Cerebellar nuclear complex (tissue), 1 donor: ENCODE measurements around the gene MYT1.

Experiments
- DNase-seq, 2 experiments: peaks; one replicate each; lab custom pipeline; 2025; lab: John Stamatoyannopoulos, UW

The MYT1 gene

DNA sequence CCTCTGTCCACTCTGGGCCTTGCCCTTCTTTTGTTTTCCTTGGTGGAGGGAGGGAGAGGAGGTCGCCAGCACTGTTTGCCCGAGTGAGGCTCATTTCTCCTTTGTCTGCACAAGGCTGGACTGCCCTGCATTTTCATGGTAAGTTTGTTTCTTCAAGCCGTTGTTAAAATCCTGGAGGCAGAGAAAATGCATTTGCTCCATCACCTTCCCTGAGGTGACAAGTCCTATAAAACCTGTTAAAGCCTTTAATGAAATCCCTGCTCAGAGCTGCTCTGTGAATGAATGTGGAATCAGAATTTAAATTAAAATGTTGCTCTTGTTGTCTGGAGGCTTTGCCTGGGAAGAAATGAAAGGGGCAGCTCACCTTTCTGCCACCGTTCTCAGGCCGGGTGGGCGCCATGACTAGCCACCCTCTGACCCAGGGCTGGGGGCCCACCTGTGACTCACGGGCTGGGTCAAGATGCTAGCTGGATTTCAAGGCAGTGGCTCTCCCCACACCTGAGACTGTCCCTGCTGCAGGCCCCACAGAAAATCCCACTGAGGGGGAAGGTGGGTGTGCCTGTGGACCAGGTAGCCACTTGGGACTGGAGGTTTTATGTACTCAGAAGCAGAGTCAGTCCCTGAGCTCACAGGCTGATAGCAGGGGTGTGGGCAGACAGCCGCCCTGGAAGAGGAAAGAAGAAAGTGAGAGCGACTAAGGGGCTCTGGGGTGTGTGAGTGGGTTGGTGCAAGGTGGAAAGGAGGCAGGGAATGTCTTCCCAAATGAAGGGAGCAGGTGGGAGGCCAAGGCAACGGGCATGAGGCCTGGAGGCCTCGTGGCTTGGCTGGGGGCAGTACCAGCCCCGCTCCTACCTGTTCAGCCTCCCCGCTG, 24.0 kb upstream of the MYT1 start:
- no peak for DNase-seq

DNA sequence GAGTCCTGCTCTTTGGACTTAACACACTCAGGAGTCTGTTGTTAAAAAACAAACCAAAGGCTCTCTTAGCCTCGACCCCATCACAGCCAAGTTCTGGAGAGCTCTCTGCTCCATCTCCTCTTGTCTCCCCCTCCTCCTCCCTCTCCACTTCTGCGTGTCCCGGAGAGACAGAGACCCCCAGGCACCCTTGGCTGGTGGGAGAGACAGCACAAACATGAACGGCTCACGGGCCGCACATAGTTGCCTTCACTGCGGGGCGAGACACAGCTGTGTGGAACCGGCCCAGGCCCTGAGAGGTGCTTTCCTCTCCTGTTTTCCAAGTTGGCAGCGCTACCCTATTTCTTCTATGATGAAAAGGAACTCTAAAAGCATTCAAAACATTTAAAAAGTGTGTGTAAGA, 23.3 kb upstream of the MYT1 start:
- no peak for DNase-seq

DNA sequence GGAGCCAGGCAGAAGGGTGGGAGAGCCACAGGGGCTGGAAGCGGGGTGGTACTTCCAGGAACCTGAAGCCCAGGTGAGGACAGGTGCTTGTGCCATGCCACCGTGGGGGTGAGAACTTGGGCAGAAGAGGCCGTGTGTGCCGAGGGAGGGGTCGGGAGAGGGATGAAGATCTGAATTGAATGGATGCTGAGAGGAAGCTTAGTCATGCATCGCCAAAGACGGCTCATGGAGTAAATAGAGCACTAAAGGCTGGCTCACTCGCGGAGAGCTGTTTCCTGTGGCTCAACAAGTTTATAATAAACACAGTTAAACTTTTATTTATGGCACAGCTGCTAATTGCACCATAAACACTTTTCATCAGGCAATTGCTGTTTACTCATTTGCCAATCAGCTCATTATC, 21.7 kb upstream of the MYT1 start:
- DNase-seq = no peak

DNA sequence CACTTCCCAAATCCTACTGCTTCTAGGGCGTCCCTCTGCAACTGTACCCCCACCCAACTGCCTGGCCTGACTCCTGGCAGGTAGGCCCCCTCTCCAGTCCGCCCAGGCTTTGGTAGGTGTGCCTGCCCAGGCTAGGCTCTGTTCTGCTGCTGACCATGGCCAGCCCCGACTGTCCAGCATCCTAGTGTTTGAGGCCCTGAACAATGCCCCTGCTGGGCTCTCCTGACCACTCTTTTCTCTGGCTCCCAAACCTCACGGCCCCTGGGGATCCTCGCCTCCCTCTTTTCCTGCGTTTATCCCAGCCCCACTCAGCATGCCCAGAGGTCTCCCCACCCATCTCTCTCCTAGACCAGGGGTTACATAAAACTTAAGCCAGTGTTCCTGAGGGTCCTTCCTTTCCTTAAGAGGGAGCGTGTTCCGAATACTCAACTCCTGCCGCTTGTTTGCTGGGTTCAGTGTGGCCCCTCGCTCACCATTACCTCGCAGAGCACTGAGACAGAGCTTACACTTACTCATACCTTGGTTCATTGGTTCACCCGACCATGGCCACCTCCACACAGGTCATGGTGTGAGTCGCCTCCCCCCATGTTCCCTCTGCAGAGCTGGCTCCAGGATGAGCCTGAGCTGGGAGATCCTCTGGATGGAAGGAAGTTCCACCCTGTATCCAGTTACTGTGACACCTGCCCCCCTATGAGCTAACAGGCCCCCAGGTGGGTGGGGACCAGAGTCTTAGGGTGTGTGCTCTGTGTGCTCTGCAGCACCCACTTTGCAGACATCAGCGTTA, 21.0 kb upstream of the MYT1 start:
- no peak for DNase-seq

DNA sequence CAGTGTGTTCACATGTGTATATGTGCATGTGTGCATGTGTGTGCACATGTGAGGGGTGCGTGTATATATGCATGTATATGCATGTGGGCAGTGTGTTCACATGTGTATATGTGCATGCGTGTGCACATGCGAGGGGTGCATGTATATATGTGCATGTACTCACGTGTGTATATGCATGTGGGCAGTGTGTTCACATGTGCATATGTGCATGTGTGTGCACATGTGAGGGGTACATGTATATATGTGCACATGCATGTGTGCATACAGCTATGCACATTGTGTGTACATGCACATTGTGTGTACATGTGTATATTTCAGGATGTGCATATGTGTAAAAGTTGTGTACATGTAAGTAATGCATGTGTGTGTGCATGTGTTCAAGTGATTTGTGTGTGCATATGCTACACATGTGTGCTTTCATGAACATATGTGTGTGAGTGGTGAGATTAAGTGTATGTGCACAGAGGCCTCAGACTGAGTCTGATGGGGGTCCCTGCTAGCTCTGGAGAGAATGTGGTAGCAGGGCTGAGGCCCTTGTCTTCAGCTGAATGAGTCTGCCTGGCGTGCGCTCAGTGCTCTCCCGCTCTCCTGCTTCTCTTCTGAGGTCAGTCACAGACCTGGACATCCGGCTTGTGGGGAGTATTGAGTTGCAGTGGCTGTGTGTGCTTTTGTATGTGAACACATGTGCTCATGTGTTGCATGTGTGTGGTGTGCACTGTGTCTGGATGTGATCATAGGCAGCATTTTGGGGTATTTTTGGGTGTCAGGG, 19.9 kb upstream of the MYT1 start:
- no peak for DNase-seq

DNA sequence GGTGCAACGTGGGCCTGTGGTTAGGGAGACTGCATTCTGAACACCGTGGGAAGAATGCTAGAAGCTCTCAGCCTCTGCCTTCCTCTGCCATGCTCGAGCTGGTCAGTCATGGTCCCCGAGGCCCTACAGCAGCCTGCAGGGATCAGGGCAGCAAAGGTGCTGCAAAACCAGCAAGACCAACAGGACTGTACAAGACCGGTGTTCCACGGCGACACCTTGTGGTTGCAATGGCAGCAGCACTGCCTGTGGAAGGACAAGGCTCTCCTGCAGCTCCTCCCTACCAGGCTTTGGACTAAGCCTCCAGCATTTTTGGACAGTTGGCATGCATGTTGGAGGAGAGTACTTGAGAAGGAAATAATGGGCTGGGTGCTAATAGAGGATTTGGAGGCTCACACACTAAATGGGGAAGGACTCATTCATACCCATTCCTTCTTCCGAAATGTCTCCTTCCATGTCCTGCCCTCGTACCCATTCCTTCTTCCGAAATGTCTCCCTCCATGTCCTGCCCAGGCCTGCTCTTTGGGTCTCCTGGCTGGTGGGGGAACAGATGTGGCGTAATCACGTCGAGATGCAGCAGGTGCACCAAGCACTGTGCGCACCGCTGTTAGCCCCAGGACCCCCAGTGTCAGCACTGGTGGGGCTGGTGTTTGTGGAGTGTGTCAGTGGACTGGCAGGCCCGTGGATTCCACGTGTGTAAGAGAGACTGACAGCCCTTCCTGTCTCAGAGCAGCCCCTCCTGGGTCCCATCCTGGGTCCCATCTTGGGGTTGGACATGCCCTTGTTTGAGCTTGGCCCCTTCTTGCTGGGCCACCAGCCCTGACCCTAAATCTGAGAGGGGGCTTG, 18.6 kb upstream of the MYT1 start:
- no peak for DNase-seq

DNA sequence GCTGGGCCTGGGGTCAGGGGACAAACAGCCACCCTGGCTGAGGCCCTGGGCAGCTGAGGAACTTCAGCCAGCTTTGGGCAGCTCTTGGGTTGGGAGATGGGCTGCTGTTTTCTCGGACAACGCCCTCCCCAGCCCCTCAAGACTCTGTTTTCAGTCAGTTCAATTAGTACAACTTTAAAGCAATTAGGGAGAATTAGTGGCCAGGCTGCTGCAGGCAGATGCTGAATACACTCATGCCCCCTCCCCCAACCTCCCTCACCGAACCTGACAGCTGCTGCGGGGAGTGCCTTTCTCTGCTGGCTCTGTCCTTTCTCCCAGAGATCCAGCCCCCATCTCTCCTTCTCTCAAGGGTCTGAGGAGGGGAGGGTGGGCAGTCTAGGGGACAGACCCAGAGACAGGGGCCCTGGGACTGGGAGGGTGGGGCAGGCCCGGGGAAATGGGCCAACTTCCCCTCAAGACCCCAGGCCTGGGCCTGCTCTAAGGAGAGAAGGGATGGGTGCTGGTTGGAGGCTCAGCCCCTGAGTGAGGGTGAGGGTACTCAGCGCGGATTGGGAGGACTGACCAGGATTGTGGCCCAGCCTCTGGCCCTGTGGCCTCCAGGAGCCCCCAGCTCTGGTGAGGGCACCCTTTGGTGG, 17.8 kb upstream of the MYT1 start:
- DNase-seq = no peak

DNA sequence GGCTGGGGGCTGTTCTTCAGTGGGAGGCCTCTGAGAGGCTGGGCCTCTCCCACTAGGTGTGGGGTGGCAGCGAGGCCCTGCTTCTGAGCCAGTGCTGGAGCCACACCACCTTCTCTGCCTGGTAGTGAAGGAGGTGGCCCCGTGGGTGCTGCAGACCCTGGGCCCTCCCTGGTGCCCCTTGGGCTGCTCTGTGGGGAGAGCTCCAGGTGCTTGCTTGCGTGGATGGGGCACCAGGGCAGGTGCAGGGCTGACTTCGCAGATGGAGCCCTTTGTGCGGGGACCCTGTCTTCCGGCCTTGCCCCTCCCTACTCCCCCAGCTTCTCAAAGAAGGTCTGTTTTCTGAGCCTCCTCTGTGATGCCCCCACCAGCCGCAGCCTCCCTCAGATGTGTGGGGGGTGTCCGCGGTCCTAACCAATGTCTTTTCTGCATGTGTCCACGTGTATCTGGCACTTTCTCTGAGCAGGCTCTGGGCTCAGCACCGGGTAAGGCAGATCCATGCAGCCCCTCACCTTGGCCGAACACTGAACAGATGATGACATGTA, 17.2 kb upstream of the MYT1 start:
- no peak for DNase-seq

DNA sequence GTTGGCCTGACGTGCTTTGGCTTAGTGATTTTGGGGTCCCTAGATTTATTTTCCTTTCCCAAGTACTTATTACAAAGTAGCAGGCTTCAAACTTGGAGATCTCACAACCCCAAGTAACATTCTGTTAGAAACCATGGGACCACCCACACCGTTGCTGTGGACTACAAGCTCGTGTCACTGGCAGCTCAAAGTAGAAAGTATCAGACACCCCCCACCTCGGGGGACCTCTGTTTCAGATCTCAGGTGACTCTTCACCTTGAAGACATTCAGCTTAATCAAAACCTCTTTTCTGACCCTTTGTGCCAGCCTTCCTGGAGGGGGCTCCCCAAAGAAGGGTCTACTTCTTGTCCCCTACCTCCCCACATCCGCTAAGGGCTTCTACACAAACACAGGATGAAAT, 15.7 kb upstream of the MYT1 start:
- no peak for DNase-seq

DNA sequence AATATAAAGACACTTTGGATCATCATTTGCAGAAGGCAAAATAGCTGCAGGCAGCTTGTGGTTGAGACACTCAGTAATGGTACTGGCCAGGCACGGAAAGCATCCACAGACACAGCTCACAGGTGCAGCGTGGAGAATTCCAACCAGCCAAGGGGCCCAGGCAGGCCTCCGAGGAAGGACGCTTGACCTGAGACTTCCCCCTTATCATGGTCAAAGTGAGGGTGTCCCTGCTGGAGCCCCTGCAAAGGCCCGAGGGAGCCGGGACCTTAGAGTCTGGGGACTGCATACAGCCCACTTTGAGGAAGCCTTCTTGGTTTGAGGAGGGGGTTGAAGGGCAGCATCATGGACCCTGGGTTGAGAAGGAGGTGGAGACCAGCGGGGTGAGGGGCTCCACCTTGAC, 15.1 kb upstream of the MYT1 start:
- DNase-seq = no peak

DNA sequence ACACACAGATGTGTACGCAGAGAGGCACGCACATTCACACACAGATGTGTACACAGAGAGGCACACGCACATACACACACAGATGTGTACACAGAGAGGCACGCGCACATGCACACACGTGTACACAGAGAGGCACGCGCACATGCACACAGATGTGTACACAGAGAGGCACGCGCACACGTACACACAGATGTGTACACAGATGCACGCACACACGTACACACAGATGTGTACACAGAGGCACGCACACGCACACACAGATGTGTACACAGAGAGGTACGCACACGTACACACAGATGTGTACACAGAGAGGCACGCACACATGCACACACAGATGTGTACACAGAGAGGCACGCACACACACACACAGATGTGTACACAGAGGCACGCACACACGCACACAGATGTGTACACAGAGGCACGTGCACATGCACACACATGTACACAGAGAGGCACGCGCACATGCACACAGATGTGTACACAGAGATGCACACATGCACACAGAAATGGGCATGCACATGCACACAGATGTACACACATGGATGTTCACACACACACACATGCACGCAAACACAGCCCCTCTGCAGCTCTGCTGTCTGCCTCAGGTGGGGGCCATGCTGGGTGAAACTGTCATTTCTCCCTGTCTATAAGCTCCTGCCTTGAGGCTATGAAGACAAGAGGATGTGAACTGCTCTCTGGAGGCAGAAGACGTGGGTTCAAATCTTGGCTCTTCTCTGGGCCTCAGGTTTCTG, 14.3 kb upstream of the MYT1 start:
- DNase-seq = no peak

DNA sequence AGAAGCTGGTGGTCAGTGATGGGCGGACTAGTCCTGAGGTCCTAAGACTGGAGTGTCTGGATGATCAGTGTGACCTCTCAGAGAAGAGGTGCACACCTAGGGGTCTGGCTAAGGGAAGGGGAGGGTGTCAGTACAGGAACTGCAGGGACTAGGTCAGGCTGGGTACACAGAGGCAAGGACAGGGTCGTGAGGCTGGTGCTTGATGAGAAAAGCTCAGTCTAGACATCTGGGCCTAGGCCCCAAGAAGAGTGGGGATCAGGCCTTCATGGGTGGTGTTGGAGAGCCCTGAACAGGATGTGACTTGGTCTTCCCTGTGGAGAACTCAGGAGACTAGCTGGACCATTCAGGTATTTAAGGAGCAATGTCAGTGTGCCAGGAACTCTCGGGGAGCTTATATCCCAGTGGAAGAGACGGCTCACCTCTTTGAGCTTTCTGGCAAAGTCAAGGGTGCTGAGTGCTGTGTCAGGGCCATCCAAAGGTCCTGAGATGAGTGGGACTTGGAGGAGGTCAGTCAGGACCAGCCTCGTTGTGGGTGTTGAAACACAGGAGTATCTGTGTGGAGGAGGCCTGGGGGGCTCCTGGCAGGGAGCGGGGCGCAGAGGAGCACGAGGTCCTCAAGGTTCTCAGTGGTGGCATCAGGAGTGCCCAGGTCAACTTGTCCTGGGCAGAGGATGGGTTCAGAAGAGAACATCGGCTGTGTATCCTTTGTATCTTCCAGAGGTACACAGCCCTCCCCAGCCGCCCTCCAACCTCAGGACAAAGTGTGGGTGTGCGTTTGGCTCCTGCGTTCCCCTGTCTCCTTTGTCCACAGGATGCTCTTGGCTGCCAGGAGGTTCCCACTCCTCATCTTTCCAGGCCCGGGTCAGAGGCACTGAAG, 13.3 kb upstream of the MYT1 start:
- DNase-seq = no peak

DNA sequence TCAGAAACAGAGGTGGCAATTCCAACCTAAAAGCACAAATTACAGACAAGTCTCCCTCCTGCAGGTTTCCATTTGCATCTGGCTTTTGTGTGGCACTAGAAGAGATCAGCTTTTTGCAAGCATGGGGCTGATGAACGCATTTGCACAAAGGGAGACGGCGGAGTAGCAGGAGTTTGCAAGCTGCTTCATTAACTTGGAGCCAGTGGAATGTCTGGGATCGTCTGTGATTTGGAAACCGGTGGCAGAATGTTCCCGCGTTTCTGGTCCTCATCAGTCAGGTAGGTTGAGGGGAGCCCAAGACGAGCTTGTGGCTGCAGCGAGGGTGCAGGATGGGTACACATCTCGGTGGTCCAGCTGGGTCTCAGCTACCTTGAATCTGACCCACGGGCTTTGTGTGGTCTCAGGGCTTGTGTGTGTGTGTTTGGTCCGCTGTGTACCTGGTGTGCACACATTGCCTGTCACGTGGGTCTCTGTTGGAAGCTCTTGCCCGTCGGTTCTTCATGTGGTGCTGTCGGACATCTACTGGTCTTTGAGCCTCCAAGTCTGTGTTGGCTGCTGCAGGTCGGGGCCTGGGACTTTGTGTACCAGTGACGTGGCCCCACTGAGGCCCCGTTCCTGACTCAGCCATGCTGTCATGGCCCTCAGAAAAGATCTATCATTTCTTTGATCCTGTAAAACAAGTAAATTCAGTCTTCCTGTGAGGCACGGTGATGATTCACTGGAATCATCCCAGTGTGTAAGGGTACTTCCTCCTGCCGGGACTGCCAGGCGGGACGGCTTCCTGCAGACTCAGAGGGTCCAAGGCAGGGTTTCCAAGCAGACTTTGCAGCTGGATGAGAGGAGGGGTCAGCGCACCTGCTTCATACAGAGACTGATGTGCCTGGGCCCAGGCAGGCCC, 12.4 kb upstream of the MYT1 start:
- no peak for DNase-seq

DNA sequence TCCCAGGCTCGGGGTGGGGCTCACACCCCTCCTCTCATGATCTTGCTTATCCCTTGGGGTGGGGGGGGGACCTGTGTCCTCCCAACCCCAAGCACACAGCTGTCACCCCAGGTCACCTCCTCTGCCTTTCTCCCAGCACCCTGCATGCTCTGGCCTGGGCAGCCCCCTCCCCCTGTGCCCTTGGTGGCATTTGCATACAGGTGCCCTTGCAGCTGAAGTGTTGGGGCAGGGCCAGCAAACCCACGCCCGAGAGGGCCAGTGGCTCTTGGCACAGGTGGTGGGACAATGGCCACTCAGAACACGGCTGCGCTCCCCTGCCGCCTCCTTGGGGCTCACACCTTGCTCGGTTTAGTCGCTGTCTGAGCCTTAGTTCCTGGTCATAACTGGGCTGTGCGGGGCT, 11.3 kb upstream of the MYT1 start:
- DNase-seq = no peak

DNA sequence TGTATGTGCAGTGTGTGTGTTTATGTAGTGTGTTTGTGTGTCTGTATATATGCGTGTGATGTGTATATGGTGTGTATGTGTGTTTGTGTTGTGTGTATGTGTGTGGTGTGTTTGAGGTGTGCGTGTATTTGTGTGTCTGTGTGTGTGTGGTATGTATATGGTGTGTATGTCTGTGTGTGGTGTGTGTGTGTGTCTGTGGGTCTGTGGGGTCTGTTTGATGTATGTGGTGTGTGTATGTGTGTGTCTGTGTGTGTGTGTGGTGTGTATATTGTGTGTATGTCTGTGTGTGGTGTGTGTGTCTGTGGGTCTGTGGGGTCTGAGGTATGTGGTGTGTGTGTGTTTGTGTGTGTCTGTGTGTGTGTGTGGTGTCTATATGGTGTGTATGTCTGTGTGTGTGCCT, 10.8 kb upstream of the MYT1 start:
- no peak for DNase-seq

DNA sequence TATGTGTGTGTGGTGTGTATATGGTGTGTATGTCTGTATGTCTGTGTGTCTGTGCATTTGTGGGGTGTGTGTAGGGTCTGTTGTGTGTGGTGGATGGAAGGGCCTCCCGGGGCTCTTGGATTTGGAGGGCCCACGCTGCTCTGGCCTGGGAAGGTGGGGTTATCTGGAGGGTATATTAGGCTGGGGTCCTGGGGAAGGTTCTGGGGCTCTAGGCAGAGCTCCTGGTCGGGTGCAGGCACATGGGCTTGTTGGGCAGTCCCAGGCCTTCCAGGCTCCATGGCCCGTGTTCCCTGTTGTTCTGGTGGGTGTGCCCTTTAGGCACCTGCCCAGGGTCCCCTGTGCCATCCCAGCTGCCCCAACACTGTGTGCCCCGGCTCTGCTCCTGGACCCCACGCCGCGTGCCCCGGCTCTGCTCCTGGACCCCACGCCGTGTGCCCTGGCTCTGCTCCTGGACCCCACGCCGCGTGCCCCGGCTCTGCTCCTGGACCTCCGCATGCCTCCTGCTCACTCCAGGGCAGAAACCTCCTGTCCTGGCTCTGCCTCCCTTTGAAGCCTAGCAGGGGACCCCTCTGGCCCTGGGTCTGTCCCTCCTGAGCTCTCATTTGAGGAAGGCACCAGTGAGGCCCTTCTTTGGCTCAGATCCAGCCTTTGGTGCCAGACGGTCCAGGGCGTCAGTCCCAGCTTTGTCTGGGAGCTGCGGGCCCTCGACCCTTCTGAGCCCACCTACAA, 10.2 kb upstream of the MYT1 start:
- DNase-seq = no peak

DNA sequence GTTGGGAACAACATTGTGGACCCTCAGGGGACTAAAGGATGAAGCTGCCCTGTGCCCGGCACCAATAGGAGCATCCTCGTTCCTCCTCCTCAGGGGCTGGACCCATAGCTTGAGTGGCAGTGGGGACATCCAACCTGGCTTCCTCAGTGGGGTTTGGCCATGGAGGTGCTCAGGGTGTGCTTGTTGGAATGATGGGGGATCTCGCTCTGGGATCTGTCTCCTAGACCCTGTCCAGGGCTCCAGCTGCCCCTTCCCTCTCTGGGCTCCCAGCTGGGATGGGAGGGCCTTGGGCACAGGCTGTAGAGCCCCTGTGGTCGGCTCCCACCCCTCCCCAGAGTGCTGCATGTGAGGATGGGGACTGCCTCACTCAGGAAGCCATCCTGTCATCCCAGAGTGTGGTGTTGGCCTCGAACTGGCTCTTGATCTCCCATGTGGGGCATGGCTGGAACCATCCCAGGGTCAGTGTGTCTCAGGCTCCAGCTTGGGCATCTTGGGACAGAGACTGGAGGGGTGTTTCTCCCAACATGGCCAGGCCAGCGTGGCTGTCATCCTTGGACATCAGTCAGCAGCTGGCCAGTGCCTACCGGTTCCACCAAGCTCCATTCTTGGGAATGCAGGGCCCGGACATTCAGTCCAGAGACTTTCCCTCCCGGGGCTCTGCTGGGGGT, 9.5 kb upstream of the MYT1 start:
- DNase-seq = no peak
